ENCODE measurements around the gene ABCA8.

DNA sequence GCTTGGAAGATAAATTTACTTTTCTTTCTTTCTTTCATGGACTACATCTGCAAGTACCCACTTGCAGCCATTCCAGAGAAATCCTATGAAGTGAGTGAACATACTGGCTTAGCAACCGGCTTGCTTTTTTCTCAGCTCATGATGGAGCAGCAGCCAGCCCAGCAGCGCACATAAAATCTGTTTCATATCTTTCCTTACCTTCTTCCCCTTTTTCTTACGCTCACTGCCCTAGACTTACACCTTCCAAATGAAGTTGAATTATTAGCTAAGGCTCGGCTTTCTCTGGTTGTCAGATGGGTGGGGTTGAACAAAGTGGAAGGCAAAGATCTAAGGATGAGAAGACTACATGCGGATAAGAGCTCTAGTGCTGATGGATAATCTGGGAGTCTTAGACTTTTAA, 13.9 kb upstream of the ABCA8 start:
- no peak for TF ChIP-seq JUN (CRISPR knock-in tag; IDR thresholded peaks at IDR 0.05)
- TF ChIP-seq, protein P1, sequence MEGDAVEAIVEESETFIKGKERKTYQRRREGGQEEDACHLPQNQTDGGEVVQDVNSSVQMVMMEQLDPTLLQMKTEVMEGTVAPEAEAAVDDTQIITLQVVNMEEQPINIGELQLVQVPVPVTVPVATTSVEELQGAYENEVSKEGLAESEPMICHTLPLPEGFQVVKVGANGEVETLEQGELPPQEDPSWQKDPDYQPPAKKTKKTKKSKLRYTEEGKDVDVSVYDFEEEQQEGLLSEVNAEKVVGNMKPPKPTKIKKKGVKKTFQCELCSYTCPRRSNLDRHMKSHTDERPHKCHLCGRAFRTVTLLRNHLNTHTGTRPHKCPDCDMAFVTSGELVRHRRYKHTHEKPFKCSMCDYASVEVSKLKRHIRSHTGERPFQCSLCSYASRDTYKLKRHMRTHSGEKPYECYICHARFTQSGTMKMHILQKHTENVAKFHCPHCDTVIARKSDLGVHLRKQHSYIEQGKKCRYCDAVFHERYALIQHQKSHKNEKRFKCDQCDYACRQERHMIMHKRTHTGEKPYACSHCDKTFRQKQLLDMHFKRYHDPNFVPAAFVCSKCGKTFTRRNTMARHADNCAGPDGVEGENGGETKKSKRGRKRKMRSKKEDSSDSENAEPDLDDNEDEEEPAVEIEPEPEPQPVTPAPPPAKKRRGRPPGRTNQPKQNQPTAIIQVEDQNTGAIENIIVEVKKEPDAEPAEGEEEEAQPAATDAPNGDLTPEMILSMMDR (IDR thresholded peaks at IDR 0.05): no peak
